Measurements from ENCODE around the gene TFIP11.

DNA sequence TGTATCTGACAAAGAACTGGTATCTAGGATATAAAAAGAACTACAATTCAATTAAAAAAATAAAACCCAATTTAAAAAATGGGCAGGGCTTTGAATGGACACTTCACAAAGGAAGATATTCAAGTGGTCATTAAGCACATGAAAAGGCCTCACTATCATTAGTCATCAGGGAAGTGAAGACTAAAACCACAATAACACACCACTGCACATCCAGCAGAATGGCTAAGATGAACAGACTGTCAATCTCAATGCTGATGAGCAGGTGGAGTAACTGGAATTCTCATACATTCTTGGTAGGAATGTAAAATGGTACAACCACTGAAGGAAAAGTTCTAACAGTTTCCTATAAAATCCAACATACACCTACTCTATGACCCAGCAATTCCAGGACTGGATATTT is 37.6 kb downstream of the TFIP11 start:
- TF ChIP-seq POLR2A (IDR thresholded peaks at IDR 0.05): no peak
- TF ChIP-seq, protein P1, sequence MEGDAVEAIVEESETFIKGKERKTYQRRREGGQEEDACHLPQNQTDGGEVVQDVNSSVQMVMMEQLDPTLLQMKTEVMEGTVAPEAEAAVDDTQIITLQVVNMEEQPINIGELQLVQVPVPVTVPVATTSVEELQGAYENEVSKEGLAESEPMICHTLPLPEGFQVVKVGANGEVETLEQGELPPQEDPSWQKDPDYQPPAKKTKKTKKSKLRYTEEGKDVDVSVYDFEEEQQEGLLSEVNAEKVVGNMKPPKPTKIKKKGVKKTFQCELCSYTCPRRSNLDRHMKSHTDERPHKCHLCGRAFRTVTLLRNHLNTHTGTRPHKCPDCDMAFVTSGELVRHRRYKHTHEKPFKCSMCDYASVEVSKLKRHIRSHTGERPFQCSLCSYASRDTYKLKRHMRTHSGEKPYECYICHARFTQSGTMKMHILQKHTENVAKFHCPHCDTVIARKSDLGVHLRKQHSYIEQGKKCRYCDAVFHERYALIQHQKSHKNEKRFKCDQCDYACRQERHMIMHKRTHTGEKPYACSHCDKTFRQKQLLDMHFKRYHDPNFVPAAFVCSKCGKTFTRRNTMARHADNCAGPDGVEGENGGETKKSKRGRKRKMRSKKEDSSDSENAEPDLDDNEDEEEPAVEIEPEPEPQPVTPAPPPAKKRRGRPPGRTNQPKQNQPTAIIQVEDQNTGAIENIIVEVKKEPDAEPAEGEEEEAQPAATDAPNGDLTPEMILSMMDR (IDR thresholded peaks at IDR 0.05): no peak
